ENCODE measurements around the gene CTNNA1.

CTNNA1 gene

GRCh38 chr5:138974227-138975063 lies 221.2 kb downstream of the CTNNA1 start:
- no peak for DNase-seq

- no peak for DNase-seq
Observed at GRCh38 chr5:138975098-138975847, 222.0 kb downstream of the CTNNA1 start.

GRCh38 chr5:138978080-138978479 lies 224.9 kb downstream of the CTNNA1 start:
- DNase-seq, result no peak

GRCh38 chr5:138978581-138978980 lies 225.4 kb downstream of the CTNNA1 start:
- DNase-seq, result no peak

- DNase-seq, result no peak
Observed at GRCh38 chr5:138979684-138980280, 226.6 kb downstream of the CTNNA1 start.

- DNase-seq, result no peak
Observed at GRCh38 chr5:138980441-138980840, 227.2 kb downstream of the CTNNA1 start.

- no peak for DNase-seq
Observed at GRCh38 chr5:138981131-138981530, 227.9 kb downstream of the CTNNA1 start.

GRCh38 chr5:138981586-138981985 lies 228.4 kb downstream of the CTNNA1 start:
- DNase-seq, result no peak

- DNase-seq, result no peak
Observed at GRCh38 chr5:138983984-138984383, 230.8 kb downstream of the CTNNA1 start.

All from activated naive CD4-positive, alpha-beta T cell treated with anti-CD3 and anti-CD28 coated beads, Interleukin-2, amount 50 U/mL, for 16 hours (primary cell).